Left hindlimb (tissue), 1 donor: ENCODE data around the gene ZNF618.

ENCODE experiments used
- DNase-seq: peaks from one replicate; pipeline ENCODE4 v3.0.0-alpha.2; 2018

The ZNF618 gene

DNA sequence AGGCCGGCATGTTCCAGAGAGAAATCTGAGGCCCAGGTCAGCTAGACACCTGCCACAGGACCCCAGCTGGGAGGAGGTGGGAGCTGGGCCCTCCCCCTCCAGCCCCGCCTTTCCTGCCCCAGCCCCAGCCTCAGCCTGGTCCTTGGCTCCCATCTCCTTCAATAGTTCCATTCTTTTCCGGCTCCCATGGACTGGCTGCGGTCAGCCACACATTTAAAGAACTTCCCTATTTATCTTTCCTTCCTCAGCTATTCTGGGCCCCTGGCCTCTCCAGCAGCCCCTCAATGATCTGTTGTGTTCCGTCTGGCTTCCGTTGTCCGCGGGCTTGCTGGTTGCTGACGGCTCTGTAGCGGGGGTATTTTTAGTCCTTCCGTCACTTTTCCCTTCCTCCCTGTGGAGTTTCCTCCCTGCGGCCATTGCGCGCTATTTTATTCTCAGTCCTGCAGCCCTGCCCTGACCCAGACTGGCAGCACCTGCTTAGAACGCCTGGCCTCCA, 128.2 kb downstream of the ZNF618 start:
- DNase-seq: peak; percentile 85

- DNase-seq: no peak
Observed at GRCh38 chr9:114005371-114006154, 129.5 kb downstream of the ZNF618 start.

- no peak for DNase-seq
Observed at GRCh38 chr9:114006155-114006550, 130.0 kb downstream of the ZNF618 start.

DNA sequence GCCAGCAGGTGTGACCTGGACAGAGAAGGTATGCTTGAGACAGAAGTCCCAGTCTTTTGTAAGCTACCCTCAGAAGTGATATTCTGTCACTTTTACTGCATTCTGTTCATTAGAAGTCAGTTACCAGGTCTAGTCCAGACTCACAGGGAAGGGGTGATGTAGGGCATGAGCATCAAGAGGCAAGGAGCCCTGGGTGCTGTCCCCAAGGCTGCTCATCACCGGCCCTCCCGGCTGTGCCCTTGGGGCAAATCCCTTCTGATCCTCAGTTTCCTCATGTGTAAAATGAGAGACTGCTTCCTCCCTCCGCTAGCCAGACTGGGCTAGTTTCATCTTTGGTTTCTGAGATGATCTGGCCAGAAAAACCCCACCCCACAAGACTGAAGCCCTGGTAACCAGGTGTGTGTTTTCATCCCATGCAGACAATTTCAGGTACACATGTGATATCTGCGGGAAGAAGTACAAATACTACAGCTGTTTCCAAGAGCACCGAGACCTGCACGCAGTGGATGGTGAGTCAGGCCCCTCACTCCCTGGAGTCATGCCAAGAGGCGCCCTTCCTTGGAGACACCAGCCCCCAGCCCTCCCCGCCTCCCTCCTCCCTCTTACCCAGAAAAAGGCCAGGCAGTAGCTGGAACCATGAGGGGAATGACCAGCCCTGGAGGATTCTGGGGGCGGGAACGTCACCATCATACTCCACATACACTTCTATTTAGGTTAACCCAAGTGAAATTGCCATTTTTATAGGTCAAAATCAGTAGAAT, 131.0 kb downstream of the ZNF618 start:
- DNase-seq: no peak

DNA sequence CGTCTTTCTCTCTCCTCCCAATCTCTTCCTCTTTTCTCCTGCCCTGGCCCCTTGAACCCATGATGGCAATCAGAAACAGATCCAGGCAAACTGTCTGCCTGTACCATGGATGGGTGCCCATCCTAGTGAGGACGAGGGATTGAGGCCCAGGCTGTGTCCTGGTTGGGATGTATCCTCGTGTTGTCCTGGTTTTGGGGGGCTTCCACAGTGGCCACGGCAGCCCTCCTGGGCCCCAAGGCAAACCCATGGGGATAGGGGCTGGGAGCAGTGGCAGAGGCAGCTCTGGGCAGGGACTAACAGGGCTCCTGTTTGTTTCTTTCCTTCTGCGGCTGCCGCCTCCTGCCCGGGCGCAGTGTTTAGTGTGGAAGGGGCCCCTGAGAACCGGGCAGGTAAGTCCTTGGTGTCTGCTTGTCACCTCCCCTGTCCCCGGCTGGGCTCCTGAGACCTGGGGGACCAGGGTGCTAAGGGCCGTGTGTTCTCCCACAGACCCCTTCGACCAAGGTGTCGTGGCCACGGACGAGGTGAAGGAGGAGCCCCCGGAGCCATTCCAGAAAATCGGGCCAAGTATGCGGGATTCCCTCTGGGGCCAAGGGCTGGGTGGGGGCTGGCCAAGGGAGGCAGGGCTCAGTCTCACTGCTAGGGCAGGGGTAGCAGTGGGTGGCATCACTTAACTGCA, 132.0 kb downstream of the ZNF618 start:
- peak; percentile 17 for DNase-seq

GRCh38 chr9:114008667-114009410, 132.7 kb downstream of the ZNF618 start:
- no peak for DNase-seq

- DNase-seq: no peak
Observed at GRCh38 chr9:114011313-114011712, 135.2 kb downstream of the ZNF618 start.

GRCh38 chr9:114012126-114012525, 136.0 kb downstream of the ZNF618 start:
- no peak for DNase-seq

- DNase-seq: no peak
Observed at GRCh38 chr9:114014044-114014443, 137.9 kb downstream of the ZNF618 start.

GRCh38 chr9:114015607-114016006, 139.5 kb downstream of the ZNF618 start:
- DNase-seq: no peak

DNA sequence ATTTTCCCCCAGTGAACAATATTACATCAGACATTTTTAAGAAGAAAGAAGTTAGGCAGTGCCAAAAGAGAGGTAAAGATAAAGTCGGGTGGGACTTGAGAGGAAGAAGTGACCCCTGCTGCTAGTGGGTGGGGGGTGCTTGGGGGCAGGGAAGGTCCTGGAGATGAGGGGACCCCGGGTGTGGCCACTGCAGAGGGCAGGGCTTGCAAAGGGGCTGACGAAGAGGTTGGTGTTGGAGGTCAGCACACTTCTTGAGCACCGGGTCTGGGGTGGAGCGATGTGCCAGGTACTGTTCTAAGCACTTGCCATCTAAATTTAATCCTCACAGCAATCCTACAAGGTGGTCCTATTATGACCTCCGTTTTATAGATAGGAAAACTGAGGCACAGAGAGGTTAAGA, 140.0 kb downstream of the ZNF618 start:
- no peak for DNase-seq

DNA sequence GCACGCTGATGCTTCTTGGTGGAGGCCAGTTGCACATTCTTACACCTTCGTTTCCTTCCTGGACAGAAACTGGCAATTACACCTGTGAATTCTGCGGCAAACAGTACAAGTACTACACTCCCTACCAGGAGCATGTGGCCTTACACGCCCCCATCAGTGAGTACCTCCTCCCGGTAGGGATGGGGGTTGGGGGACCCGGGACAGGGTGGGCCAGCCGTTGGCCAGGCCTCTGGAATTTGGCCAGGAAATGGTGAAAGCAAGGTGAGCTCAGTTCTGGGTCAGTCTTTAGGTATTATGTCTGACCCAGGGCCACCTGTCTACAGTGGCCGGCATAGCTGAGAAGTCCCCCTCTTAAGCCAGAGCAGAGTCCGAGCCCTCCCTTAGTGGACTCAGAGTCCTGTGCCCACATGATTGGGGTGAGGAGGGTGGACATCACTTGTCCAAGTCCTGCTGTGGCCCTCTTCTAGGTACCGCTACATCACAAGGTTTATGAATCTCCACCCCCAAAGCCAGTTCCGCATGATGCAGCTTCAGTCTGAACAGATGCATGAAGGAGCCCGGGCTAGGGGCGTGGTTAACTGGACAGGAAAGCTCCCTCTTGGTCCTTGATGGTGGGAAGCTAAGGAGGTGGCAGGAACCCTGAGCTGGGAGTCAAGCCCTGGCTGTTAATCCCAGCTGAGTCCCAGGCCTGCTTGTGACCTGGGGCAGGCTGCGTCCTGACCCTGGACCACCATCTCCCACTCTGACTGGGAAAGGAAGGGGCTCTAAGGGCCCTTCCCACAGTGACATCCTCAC, 140.7 kb downstream of the ZNF618 start:
- no peak for DNase-seq

GRCh38 chr9:114017741-114018715, 141.9 kb downstream of the ZNF618 start:
- DNase-seq: no peak

GRCh38 chr9:114021578-114021977, 145.5 kb downstream of the ZNF618 start:
- no peak for DNase-seq

- no peak for DNase-seq
Observed at GRCh38 chr9:114023961-114024360, 147.9 kb downstream of the ZNF618 start.

DNA sequence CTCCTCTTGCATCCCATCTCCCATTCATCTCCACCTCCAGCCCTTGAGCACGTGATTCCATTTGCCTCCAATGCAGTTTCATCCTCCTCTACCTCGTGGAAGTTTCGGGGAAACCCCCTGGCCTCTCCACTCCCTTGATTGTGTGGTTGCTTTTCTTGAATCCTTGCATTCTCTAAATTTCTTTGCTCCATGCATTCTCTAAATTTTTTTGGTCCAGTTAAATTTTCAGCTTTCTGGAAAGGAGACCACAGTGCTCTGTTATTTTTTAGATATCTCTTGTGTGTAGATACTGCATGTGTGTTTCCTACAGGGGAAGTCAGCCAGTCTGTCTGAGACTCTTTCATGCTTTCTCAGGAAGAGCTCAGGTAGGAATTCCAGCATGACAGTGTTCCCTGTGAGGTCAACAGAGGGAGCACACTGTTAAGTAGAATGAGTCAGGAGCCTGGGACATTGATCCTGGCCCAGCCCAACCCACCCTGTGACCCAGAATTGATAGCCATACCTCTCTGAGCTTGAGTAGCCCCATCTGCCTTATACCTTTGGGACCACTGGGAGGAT, 149.2 kb downstream of the ZNF618 start:
- DNase-seq: no peak

DNA sequence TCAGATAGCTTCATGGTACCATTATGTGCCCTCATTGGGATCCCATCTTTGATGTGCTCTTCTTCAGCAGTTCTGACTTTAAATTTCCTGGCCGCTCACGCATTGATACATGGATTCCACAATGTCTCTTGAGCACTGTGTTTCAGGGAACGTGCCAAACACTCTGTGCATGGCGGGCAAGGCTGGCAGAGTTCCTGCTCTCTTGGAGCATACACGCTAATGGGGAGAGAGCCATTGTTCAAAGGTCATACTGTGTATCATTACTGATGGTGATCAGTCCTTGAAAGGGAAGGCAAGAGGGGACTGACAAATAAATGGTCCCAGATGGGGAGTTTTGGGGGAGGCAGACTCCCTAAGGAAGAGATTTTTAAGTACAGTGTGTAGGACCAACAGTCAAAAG, 149.7 kb downstream of the ZNF618 start:
- no peak for DNase-seq

- no peak for DNase-seq
Observed at GRCh38 chr9:114026335-114026734, 150.2 kb downstream of the ZNF618 start.

- DNase-seq: no peak
Observed at GRCh38 chr9:114027159-114027862, 151.2 kb downstream of the ZNF618 start.
